Measurements from ENCODE around the gene KY.

The KY gene

GRCh38 chr3:134644731-134645514, 5.9 kb downstream of the KY start:
- DNase-seq (ENCODE audit: low read depth): no peak

GRCh38 chr3:134643150-134643675, 7.6 kb downstream of the KY start:
- no peak for DNase-seq (ENCODE audit: low read depth)

DNA sequence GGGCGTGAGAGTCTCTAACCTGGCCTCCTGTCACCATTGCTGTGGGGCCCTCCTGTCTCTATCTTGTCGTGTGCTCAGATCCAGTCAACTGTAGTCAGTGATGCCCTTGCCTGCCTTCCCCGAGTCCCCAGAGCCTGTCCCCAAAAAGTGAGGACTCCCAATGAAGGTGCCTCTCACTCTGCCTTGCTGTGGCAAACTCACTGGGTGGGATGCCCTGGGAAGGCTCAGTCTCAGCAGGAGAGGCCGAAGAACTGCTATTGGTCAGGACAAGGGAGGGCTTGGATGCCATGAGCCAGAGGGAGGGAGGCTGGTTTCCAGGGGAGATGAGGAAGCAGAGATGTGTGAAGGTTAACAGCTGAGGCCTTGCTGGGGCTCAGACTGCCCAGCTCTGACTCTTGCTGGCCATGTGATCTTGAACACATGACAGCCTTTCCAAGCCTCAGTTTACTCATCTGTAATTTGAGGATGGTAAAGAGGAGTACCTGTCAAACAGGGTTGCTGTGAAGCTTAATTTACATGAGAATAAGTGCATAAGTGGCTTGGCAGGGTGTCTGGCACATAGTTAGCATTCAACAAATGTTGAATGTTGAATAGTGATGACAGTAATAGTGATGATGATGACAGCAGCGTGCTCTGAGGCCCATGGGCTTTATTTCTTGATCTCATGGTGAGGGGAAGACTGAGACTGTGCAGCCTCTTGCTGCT, 8.2 kb downstream of the KY start:
- no peak for DNase-seq (ENCODE audit: low read depth)

DNA sequence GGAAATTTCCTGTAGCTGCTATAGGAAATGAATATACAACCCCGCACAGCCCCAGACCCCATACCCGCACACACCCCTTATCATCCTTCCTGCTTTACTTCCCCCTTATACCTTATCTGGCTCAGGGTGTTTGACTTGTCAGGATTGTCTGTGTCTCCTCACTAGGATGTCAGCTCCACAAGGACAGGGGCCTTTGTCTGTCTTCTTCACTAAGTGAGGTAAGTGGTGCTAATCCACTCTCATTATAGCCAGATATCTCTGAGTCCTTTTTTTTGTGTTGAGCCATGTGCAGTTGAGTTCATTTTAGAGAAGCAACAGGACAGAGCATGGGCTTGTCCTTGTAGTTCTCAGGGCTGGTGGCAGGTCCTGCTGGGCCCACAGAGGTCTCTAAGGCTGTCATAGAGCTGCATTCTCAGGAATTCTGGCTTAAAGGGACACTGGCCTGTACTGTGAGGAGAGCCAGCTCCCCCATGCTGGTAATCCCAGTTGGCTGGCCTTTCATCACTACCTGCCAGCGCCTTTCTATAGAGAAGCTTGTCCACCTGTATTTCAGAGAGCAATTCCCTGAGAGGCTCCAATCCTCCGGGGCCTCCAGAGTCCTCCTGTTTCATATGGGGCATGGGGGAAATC, 9.0 kb downstream of the KY start:
- DNase-seq (ENCODE audit: low read depth): no peak

GRCh38 chr3:134640872-134641470, 9.9 kb downstream of the KY start:
- DNase-seq (ENCODE audit: low read depth): no peak

DNA sequence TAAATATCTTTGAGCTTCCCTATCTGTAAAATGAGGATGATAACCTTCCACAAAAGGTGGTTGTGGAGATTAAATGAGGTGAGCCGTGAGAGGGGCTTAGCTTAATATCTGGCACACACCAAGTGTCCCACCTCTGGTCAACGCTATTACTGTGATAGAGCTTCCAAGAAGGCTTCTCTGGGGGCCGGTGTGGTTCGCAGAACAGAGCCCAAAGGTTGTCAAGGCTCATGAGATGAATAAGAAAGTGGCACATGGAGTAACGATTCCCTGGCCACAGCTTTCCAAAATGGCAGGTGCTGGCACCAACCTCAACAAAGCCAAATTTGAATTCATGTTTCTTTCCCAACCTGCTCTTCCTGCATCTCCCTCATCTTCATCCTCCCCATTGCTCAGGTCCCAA, 10.4 kb downstream of the KY start:
- DNase-seq (ENCODE audit: low read depth): no peak

- DNase-seq (ENCODE audit: low read depth): no peak
Measured at GRCh38 chr3:134638385-134639030, 12.3 kb downstream of the KY start.

- DNase-seq (ENCODE audit: low read depth): no peak
Measured at GRCh38 chr3:134636406-134636805, 14.4 kb downstream of the KY start.

DNA sequence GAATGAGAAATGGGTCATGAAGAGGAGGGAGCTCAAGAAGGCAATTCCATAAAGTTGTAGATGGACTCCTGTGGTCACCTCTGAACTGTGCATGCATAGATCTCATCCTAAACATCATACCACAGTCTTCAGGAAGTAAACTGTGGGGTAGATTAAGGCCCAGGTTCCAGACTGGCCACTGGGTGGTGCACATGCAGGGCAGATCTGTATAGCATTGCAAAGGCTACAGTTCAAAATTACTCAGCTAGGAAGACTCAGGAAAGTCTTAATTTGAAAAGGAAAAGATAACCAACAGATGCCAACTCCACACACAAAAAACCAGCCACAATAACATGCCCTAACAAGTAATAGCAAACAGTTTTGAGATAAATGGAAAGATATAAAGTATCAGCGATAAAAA, 20.3 kb downstream of the KY start:
- DNase-seq (ENCODE audit: low read depth): no peak

DNA sequence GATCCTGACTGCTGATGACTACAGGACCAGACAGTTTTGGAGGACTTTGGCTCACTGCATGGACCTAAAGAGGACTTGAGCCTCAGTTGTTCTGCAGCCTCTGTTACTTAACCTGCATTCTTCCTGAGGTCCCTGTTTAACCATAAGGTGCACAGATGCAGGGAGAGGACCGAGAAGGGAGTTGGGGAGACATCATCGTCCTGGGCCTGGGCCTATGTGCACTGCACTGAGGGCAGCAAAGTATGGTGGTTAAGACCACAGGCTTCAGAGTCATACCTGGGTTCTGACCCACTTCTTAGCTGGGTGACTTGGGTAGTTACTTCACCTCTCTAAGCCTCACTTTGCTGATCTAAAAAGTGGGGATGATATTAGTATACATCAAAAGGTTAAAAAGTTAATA, 21.9 kb downstream of the KY start:
- no peak for DNase-seq (ENCODE audit: low read depth)

DNA sequence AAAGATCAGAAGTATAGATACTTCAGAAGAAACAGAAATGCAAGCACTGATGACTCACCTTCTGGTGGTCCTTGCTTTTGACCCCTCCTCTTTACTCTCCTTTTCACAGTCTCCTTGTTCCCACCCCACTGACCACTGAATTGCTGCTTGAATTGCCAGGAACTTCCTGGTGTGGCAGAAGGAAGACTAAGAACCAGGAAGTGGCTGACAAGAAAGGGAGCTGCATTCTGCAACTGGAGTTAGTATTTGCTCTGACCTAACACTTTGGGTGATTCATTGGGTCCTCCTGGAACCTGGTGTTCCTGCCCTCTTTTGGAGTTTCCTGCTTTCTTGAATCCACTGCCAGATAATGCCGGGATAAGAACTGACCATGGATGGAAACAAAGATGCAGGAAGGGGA, 23.0 kb downstream of the KY start:
- DNase-seq (ENCODE audit: low read depth): no peak

DNA sequence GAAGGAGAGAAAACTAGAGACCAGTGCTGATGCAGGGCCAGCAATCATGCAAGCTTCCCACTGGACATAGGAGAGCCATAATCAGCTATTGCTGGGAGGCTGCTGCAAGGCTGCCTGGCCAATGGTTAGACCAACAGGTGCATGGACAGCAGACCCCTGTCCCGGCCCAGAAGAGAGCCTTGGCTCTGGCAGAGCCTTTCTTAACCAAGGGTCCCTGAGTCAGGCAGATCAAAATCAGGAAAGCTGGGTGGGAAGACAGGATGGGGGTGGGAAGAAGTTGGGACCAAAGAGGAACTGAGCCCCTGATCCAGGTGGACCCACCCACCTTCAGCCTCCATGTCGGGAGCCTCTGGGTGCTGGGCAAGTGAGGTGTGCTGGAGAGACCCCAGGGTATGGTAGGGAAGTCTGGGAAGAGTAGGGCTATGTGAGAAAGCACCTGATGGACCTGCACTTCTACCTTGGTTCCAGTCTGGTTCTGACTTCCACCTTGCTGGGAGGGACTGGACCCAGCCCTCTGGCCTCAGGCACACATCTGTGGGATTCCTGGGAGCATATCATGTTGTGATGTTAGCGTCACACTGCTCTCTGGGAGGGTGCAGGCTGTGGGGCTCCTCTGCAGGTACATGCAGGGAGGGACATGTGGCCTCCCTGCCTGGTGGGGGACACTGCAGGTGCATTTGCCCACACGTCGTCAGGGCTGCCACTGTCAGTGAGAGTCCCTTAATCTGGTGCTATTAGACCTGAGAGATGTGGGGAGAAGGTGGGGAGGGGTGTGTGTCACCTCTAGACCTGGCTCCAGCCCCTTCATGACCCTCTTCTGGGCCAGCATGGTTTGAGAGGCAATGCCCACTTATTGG, 24.7 kb downstream of the KY start:
- DNase-seq (ENCODE audit: low read depth): no peak

- DNase-seq (ENCODE audit: low read depth): no peak
Measured at GRCh38 chr3:134625462-134625861, 25.4 kb downstream of the KY start.

- no peak for DNase-seq (ENCODE audit: low read depth)
Measured at GRCh38 chr3:134624537-134625287, 26.1 kb downstream of the KY start.

DNA sequence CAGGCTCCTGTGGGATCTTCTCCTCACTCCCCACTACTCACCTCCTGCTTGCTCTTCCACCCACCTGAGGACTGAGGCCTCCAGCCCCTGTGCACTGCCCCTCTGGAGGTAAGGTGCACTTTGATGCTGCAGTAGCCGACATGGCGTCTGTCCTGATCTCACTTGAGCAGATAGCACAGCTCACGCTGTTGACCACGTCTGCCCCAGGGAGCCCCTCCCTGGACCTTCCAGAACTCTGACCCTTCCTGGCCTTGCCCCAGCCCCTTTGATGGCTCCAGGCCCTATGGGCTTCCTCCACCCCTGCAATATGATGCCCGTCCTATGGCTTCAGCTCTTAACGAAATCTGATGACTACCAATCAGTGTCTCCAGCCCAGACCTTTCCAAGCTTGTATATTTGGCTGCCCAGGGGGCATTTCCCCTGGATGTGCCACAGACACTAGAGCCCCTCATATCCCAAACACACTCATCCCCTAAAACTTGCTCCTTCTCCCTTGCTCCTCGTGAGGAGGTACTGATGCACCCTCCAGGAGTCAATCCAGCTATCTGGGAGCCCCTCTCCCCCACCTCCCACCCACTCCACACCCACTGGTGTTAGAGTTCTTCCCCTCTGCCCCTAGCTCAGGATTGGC, 27.1 kb downstream of the KY start:
- no peak for DNase-seq (ENCODE audit: low read depth)

- DNase-seq (ENCODE audit: low read depth): no peak
Measured at GRCh38 chr3:134622806-134623365, 27.9 kb downstream of the KY start.

GRCh38 chr3:134621854-134622253, 29.0 kb downstream of the KY start:
- no peak for DNase-seq (ENCODE audit: low read depth)

GRCh38 chr3:134620476-134621115, 30.2 kb downstream of the KY start:
- no peak for DNase-seq (ENCODE audit: low read depth)

- DNase-seq (ENCODE audit: low read depth): no peak
Measured at GRCh38 chr3:134619884-134620445, 30.9 kb downstream of the KY start.
